Peyer's patch (tissue), 4 donors: ENCODE data around the gene EFEMP1. TPM values are rescaled to one million over a fixed set of nuclear protein-coding genes. Genes with fewer than 3 reads are reported as not detected.
A peak's percentile ranks its signal among the peaks of the same experiment; 100 is the strongest.

Experiments used
- DNase-seq, 3 donors: peaks; one replicate each; pipeline ENCODE4 v3.0.0-alpha.2; 2017 to 2019
- H3K27ac ChIP-seq, 4 donors: fragments of 200-600 bp; sonication (generic); one replicate each; pipeline ENCODE4 v1.5.1; 2016 to 2019
- H3K27me3 ChIP-seq, 2 donors: fragments of 200-600 bp; sonication (generic); one replicate each; pipeline ENCODE4 v1.5.1; 2019
- H3K36me3 ChIP-seq, 3 donors: fragments of 200-600 bp; sonication (generic); one replicate each; pipeline ENCODE4 v1.5.1; 2016 to 2019
- H3K4me1 ChIP-seq, 4 donors: fragments of 200-600 bp; sonication (generic); one replicate each; pipeline ENCODE4 v1.5.1; 2016 to 2019
- H3K4me3 ChIP-seq, 4 donors: fragments of 200-600 bp; sonication (generic); 1 replicate in 3 of 4; 2 replicates in 1 of 4; pipeline ENCODE4 v1.5.1; 2016 to 2019; ENCODE audit warnings: mild to moderate bottlenecking in 1 of 4
- H3K9me3 ChIP-seq, 4 donors: fragments of 200-600 bp; sonication (generic); one replicate each; pipeline ENCODE4 v1.5.1; 2016 to 2019; ENCODE audit warnings: mild to moderate bottlenecking in 1 of 4
- POLR2A ChIP-seq, 2 donors: fragments of 450-650 bp; IDR thresholded peaks; one replicate each; pipeline ENCODE4 v1.5.1; 2017; ENCODE audit warnings: antibody characterized with exemption in 2 of 2, mild to moderate bottlenecking in 2 of 2, moderate library complexity in 2 of 2
- total RNA-seq, 4 donors: library from RNA; depleted of rRNA; stranded (reverse); fragments of >200 nt; gene quantifications; one replicate each; pipeline ENCODE4 v1.1.0, GENCODE V29; 2016
- TF ChIP-seq, protein P1 (sequence below), 6 experiments: fragments of 450-650 bp in 4 of 6; fragments of 200-600 bp in 2 of 6; sonication (generic) in 1 of 6; IDR thresholded peaks; one replicate each; pipeline ENCODE4 v1.5.1; 2017 to 2019; ENCODE audit warnings: antibody characterized with exemption in 6 of 6, mild to moderate bottlenecking in 3 of 6, moderate library complexity in 1 of 6

Gene EFEMP1
- total RNA-seq, 4 donors from 2014 or later = 16.3 to 44.4 (median 26.6) TPM

DNA sequence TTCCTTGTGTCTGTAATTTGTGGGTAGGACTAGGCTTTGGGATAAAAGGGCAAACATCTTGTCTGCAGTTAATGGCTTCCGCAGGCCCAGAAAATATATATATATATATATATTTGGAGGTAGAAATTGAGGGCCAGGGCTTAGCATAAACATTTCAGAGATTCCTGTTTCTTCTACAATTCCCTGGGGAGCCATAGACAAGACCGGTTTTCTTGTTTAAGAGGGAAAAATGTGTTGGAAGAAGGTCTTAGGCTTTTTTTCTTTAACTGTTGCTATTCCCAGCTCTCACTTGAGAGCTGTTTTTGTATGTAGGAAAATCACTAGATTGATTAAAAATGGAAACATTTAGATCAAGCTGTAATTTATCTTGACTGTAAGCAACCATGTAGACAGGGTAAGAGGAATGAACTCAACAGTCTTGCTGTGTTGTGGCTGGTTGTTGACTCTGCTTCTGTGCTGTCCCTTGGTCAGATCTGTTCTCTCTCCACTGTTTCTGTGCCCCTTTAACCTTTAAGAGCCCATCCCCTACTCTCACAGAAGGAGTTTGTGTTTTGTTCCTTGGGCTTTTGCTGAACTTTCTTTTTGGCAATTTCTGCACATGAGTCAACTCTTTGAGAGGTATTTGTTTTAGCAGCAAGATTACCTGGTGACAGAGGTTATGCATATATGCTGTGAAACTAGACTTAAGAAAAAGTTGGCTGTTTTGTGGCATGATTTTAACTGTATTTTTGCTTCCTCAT, 58.3 kb downstream of the EFEMP1 start:
- no peaks in the 10 kb centered on the region for H3K27me3 ChIP-seq
- TF ChIP-seq, protein P1, sequence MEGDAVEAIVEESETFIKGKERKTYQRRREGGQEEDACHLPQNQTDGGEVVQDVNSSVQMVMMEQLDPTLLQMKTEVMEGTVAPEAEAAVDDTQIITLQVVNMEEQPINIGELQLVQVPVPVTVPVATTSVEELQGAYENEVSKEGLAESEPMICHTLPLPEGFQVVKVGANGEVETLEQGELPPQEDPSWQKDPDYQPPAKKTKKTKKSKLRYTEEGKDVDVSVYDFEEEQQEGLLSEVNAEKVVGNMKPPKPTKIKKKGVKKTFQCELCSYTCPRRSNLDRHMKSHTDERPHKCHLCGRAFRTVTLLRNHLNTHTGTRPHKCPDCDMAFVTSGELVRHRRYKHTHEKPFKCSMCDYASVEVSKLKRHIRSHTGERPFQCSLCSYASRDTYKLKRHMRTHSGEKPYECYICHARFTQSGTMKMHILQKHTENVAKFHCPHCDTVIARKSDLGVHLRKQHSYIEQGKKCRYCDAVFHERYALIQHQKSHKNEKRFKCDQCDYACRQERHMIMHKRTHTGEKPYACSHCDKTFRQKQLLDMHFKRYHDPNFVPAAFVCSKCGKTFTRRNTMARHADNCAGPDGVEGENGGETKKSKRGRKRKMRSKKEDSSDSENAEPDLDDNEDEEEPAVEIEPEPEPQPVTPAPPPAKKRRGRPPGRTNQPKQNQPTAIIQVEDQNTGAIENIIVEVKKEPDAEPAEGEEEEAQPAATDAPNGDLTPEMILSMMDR (IDR thresholded peaks at IDR 0.05) = no peak
- no peak for TF ChIP-seq POLR2A (IDR thresholded peaks at IDR 0.05)
- no peak overlapping the region for H3K4me3 ChIP-seq
- no peak for DNase-seq
- H3K27ac ChIP-seq = no peak overlapping the region
- no peaks in the 10 kb centered on the region for H3K9me3 ChIP-seq
- no peaks in the 10 kb centered on the region for H3K36me3 ChIP-seq
- H3K4me1 ChIP-seq = no peaks in the 10 kb centered on the region

DNA sequence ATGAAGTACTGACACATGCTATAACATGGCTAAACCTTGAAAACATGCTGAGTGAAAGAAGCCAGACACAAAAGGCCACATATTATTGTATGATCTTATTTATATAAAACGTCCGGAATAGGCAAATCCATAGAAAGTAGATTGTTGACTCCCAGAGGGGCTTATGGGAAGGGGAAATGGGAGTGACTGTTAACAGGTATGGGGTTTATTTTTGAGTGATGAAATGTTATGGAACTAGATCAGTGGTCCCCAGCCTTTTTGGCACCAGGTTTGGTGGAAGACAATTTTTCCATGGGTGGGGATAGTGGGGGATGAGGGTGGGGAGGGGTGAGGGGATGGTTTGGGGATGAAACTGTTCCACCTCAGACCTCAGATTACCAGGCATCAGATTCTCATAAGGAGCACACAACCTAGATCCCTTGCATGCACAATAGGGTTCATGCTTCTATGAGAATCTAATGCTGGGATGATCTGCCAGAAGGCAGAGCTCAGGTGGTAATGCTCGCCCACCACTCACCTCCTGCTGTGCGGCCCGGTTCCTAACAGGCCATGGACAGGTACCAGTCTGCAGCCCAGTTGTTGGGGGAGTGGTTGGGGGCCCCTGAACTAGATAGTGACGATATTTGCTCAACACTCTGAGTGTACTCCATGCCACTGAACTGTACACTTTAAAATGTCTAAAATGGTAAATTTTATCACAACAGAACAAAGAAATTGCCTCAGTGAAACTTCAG, 59.1 kb downstream of the EFEMP1 start:
- Histone ChIP-seq H3K36me3 (no peaks in the 10 kb centered on the region), H3K27me3 (no peaks in the 10 kb centered on the region), H3K9me3 (no peaks in the 10 kb centered on the region), H3K4me3 (no peak overlapping the region), H3K27ac (no peak overlapping the region), H3K4me1 (no peaks in the 10 kb centered on the region)
- TF ChIP-seq, protein P1 (IDR thresholded peaks at IDR 0.05) = no peak
- no peak for TF ChIP-seq POLR2A (IDR thresholded peaks at IDR 0.05)
- DNase-seq = no peak

DNA sequence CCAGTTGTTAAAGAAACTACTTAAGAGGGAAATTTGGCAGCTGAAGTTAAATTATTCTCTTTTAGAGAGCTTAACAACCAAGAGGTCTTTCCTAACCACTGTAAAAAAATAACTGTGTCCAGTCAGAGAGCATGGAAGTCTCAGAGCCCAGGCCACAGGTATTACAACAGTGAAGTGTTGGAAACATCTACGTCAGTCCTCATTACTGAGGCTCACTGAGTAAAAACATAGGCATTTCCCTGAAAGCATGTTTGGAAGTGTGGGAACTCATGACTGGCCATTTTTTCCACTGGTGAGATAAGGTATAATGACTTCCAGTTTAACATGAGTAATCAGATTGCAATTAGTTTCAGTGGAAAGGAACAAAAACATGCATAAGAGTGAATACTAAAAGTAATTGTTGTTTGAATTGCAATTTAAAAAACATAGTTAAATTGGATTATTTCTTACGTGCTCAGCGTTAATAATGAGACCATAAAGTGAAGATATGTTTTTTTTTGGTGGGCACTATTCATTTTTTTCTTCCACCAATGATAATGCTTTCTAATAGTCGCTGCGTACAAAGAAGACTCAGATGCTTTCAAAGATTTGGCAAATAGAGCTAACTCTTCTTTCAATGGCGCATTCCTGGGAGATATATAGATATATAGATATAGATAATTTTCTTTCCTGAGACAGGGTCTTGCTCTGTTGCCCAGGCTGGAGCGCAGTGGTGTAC, 60.8 kb downstream of the EFEMP1 start:
- peak overlapping the region in 3 of 4 donors; percentile 4 to 39 (median 26) for H3K27ac ChIP-seq
- no peak for TF ChIP-seq POLR2A (IDR thresholded peaks at IDR 0.05)
- TF ChIP-seq, protein P1 (IDR thresholded peaks at IDR 0.05) = no peak
- no peaks in the 10 kb centered on the region for H3K36me3 ChIP-seq
- no peak overlapping the region for H3K4me3 ChIP-seq
- DNase-seq = peak in 1 of 3 donors; percentile 50
- H3K9me3 ChIP-seq = no peaks in the 10 kb centered on the region
- H3K4me1 ChIP-seq = no peaks in the 10 kb centered on the region
- H3K27me3 ChIP-seq = no peaks in the 10 kb centered on the region

DNA sequence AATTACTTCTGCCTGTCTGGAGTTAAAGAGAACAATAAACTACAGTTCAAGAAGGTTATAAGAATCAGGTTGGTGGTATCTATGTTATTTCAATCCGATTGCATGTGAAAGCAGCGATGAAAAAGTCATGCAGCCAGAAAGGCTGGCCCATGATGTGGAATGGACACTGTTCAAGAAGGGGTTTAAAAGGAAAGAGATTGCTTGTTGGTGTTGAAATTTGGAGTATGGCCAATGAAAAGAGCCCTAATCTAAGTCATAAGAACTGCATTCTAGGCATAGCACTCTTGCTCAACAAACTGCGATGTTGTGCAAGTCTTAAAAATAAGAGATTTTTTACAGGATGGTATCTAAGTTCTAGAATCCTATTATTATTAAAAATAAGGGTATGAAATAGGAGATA, 61.3 kb downstream of the EFEMP1 start:
- TF ChIP-seq, protein P1 (IDR thresholded peaks at IDR 0.05) = no peak
- TF ChIP-seq POLR2A (IDR thresholded peaks at IDR 0.05) = no peak
- Histone ChIP-seq H3K27ac (peak overlapping the region in 2 of 4 donors; percentile 26 to 39), H3K27me3 (no peaks in the 10 kb centered on the region), H3K4me3 (no peak overlapping the region), H3K9me3 (no peaks in the 10 kb centered on the region), H3K4me1 (no peaks in the 10 kb centered on the region), H3K36me3 (no peaks in the 10 kb centered on the region)
- DNase-seq = no peak

DNA sequence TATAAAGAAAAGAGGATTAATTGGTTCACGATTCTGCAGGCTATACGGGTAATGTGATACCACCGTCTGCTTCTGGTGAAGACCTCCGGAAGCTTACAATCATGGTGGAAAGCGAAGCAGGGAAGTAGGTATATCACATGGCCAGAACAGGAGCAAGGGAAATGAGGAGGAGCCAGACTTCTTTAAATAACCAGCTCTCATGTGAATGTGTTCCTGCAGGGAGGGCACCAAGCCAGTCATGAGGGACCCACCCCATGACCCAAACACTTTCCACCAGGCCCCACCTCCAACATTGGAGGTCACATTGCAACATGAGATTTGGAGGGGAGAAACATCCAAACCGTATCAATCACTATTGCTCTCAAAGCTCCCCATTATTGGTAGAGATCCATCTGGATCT, 61.8 kb downstream of the EFEMP1 start:
- Histone ChIP-seq H3K27me3 (no peaks in the 10 kb centered on the region), H3K27ac (peak overlapping the region in 2 of 4 donors; percentile 26 to 39), H3K4me1 (no peaks in the 10 kb centered on the region), H3K4me3 (no peak overlapping the region), H3K9me3 (no peaks in the 10 kb centered on the region), H3K36me3 (no peaks in the 10 kb centered on the region)
- no peak for TF ChIP-seq POLR2A (IDR thresholded peaks at IDR 0.05)
- TF ChIP-seq, protein P1 (IDR thresholded peaks at IDR 0.05) = no peak
- DNase-seq = no peak
